LNCAP (cell line): Measurements from ENCODE around the gene SASH1.

Experiments
- CTCF ChIP-seq: fragments of 450-650 bp; IDR thresholded peaks from 2 replicates; pipeline ENCODE4 v1.5.1; 2017; ENCODE audit warnings: mild to moderate bottlenecking

SASH1 gene

GRCh38 chr6:148595550-148595949 lies 252.9 kb downstream of the SASH1 start:
- TF ChIP-seq CTCF: no peak

GRCh38 chr6:148596891-148597455 lies 254.3 kb downstream of the SASH1 start:
- no peak for TF ChIP-seq CTCF

DNA sequence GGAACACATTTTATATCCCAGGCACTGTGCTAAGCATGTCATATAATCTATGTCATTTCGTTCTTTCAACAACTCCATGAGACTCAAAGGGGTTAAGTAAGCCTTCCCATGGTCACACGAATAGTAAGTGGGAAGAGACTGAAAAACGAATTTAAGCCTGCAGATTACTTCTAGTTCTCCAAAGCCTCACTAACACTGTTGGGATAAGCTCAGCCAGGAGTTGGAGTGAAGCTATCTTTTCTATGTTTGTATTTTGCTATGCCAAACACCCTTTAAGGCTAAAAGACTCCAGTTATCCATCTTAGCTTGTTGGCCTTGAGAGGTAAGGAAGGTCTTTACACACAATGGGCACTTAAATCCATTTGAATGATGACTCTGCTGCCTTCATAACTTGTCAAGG lies 256.1 kb downstream of the SASH1 start:
- no peak for TF ChIP-seq CTCF

DNA sequence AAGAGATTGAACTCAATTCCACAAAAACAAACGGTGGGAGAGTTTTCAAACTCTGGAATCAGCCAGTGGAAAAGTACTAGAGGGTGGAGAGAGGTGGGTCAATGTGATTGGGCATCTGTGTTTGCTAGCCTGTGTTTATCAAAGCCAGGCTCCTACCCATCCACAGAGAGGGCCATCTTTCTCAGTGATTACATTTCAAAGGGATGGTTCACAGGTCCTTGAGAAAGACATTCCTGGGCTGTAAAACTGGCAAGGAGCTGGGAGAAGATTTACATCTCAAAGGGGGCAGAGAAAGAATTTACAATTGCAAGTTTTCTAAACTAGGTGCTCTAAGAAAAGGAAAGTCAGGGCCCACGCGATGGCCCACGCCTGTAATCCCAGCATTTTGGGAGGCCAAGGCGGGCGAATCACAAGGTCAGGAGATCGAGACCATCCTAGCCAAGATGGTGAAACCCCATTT lies 257.4 kb downstream of the SASH1 start:
- TF ChIP-seq CTCF: no peak
